GM18511 (cell line): Measurements from ENCODE around the gene SMAD9.
A peak's percentile ranks its signal among the peaks of the same experiment; 100 is the strongest.

Source experiments
- ATAC-seq: cut with Tn5 transposase; IDR thresholded peaks from one replicate; pipeline ENCODE4 v1.9.1; 2021; ENCODE audit warnings: mild to moderate bottlenecking, moderate library complexity; ENCODE audit not compliant: unreplicated experiment

Gene SMAD9

DNA sequence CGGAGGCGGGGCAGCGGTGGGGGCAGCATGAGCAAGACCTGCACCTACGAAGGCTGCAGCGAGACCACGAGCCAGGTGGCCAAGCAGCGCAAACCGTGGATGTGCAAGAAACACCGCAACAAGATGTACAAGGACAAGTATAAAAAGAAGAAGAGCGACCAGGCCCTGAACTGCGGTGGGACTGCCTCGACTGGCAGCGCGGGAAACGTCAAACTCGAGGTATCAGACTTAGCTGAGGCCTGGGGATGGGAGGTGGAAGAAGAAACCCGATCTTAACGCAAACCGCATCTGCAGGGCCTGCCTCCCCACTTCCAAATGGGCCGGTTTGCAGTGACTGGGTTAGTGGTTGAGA is 100.3 kb downstream of the SMAD9 start:
- ATAC-seq: peak; percentile 27

DNA sequence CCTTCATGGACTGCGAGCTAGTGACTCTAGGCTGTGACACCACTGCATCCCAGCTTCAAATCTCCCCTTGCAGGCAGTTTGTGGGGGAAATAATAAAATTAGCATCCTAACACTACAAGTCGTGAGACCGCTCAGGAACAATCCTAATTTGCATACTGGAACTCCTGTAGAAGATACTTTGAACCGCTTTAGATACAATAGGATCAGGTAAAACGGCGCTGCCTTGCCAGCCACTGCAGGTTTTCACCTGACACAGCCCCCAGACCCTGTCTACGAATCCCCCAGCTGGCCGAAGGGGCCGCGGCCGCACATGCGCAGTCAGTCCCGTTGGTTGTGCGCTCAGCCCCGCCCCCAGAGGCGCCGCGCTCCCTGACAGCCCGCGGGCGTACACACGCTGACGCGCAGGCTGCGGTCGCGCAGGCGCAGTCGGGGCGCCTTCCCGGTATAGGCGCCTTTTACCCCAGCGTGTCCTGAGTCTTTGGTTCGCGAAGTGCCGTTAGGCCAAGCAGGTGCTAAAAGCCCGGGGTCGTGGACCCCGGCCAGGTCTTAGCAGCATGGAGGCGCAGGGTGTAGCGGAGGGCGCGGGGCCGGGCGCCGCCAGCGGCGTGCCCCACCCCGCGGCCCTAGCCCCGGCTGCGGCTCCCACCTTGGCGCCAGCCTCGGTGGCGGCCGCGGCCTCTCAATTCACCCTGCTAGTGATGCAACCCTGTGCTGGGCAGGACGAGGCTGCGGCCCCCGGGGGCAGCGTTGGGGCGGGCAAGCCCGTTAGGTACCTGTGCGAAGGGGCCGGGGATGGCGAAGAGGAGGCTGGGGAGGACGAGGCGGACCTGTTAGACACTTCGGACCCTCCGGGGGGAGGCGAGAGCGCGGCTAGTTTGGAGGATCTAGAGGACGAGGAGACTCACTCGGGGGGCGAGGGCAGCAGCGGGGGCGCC is 101.0 kb downstream of the SMAD9 start, which contains the start of gene RFXAP:
RFXAP (plus strand) TSS at position 419 of the 935 bp plus-strand sequence; CDS start at position 555, 136 bp downstream.
- ATAC-seq: peak; percentile 86

DNA sequence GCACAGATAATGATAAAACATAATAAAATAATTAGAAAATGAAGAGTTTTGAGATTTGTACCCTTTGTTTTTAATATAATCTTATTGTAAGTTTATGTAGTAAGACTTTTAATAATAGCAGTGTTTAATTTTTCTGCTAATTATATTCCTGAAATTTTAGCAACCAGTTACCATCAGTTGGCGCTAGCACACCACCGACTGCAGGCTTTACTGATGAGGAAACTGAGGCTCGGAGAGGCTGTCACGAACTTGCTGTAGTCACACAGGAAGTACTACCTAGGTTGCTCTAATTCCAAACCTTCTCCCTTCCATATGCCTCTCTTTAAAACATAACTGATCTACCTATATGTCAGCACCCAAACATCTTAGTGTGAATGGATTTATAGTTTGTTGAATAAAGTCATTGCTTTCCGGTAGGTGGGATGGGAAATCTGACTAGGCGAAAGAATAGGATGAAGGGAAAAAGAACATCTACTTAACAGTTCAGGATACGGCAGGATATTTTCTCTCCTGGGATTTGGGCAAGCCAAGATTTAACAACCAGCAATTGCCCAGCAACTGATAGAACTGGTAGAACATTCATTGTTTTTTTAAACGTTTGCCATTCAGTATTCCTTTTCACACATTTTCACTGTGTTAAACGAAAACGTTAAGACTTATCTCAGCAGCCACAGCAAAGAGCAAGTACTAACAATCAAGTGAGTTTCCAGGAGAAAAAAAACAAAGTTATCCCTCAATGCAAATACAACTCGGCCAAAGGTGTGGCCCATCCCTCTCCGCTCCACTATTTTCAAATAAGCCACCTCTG is 101.8 kb downstream of the SMAD9 start:
- ATAC-seq: peak; percentile 2

DNA sequence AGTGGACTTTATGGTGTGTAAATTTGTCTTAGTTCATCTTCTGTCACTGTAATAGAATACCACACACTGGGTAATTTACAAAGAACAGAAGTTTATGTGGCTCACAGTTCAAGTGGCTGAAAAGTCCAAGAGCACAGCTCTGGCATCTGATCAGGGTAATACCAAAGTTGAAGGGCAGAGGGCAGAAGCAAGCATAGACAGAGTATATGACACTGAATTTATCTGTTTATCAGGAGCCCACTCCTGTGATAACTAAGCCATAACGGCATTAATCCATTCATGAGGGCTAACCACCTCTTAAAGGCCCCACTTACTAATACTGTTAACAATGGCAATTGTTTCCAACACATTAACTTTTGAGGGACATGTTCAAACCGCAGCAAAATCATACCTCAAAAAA is 105.0 kb downstream of the SMAD9 start:
- no peak for ATAC-seq

DNA sequence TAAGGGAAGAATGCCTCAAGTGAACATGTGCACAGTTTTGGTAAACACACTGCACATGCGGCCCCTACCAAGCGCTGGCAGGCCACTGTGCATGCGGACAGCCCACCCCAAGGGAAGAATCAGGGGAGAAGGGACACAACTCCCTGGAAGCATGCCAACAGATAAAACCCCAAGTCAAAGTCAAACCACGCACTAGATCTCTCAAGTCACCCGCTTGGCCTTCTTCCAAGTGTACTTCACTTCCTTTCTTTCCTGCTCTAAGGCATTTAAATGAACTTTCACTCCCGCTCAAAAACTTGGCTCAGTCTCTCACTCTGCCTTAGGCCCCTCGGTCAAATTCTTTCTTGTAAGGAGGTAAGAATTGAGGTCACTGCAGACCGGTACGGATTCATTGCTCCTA is 105.6 kb downstream of the SMAD9 start:
- ATAC-seq: no peak

DNA sequence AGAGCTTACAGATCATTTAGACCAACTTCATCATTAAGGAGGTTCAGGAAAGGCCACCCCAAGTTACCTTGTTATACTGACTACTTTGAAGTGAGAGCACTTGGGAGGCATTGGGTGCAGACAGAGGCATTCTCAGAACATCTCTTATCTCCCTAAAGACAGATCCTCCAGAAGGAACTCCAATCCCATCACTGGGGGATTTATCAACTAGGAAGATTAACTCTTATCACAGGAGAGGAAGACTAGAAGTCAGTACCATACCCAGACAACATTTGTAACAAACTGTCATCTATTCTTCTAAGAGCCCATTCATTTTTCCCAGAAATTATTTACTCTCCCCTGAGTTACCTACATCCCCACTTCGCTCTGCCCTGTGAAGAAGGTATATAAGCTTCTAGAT is 106.8 kb downstream of the SMAD9 start:
- ATAC-seq: no peak

DNA sequence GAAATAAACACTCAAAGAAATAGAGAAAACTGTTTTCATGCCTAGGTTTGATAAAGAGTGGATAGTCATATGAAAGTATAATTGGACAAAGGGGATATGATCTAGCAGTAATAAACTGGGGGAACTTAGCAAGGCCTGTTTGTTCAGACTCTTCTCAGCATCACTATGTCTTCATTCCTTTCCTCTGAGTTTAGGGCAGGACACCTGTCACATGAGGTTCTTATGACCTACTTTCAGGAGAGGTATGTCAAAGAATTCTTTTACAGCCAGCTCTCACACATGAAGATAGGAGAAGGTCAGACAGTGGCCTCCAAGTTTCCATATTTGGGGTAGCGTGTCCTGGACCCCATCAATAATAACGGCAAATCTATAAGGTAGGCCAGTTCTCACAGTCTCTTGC is 112.4 kb downstream of the SMAD9 start:
- no peak for ATAC-seq

DNA sequence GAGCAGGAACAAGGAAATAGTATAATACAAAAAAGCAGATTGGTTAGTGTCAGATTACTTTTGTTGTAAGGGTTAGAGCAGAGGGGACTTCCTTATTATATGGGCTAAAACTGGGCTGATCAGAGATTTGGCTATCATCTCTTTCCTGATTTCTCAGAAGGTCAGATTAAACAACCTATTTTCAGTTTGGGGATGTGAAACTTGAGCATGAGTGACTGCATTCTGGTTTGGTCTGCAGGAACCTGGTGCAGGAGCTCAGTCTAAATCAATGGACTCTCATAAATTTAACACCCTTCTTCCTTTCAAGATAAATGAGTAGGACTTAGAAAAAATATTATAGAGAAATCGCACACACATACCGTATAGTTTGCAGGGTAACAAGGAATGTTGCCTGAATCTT is 113.9 kb downstream of the SMAD9 start:
- peak; percentile 75 for ATAC-seq

DNA sequence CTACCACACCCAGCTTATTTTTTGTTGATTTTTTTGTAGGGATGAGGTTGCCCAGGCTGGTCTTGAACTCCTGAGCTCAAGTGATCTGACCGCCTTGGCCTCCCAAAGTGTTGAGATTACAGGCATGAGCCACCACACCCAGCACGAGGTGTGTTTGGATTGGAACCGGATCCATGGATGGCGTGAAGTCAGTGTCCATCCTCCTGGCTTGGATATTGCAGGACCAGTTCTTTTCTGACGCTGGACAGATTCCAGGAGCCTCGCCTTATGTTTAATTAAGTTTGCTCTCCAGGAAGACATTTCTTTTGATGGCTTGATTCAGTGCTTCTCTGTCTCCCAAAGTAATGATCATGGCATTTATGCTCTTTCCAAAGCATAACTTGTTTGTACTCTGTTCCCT is 115.5 kb downstream of the SMAD9 start:
- no peak for ATAC-seq

DNA sequence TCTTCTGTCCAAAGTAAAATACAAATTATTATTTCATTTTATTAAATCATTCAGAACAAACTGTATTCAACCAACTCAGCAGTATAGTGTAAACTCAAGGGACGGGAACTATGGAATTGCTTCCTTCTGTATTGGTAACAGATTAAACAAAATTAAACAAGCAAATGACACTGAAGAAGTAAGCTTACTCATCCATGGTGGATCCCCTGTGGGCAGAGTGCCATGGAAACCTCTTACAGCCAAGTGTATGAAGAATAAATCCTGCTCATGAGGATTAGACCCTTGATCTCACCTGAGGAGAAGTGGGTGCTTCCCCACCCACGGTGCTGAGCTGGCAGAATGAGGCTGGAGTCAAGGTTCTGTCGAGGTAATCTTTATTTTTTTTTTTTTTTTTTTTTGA is 119.0 kb downstream of the SMAD9 start:
- ATAC-seq: no peak

DNA sequence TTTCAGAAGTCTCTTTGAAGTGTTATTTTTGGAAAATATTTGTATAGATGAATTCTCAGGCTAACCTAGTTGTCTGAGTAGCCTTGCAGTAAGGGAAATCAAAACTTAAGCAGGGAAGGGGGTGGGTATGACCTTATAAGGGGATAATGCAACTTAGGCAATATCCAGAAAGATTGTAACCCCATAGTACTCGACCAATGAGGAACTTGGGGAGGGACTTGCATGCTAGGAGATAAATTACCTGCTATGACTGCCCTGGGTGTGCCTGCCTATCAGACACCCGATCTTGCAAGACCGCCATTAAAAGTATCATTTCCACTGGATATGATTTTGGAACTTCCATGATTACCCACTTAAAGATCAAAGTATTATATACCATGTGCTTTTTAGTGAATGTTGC is 124.0 kb downstream of the SMAD9 start:
- ATAC-seq: no peak

DNA sequence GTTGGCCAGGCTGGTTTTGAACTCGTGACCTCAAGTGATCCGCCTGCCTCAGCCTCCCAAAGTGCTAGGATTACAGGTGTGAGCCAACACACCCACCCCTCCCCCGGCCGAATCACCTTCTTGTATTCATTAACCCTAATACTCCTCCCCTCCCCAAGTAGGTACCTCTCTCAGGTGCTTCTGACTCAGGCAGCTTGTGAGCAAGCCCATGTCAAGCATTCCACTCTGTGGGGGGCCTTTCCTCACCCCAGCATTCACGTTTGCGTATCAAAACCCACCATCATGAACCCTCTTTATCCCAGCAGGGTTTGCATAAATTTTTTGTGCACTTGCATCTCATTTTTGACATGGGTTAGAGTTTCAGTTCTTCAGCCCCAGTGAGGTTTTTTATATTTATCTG is 124.6 kb downstream of the SMAD9 start:
- ATAC-seq: no peak
